ENCODE data around the gene SLC16A8. TPM values are rescaled to one million over a fixed set of nuclear protein-coding genes. Genes with fewer than 3 reads are reported as not detected.

SLC16A8 gene
- total RNA-seq, 1 experiment from 2014 or later, result 1.1 TPM

GRCh38 chr22:38066381-38067027, 17.5 kb downstream of the SLC16A8 start:
- H3K9me3 Mint-ChIP-seq, result no peaks in the 10 kb centered on the region
- Histone ChIP-seq H3K56ac (ENCODE audit: insufficient read length, low read depth, low read length) (no peak overlapping the region), H2BK15ac (ENCODE audit: low read depth, low read length) (no peak overlapping the region), H4K5ac (ENCODE audit: insufficient read length, low read depth, low read length) (no peak overlapping the region), H3K27ac (ENCODE audit: insufficient read length, low read depth, low read length) (no peak overlapping the region), H3K23ac (ENCODE audit: insufficient read length, low read depth, low read length) (no peak overlapping the region), H2BK20ac (ENCODE audit: low read depth, low read length, poor library complexity, severe bottlenecking) (no peak overlapping the region), H3K4me2 (ENCODE audit: insufficient read depth, insufficient read length, low read length) (no peak overlapping the region), H2AFZ (ENCODE audit: low read length) (no peak overlapping the region), H3K18ac (ENCODE audit: insufficient read length, low read depth, low read length) (no peak overlapping the region), H4K20me1 (ENCODE audit: control insufficient read depth, insufficient read depth, insufficient read length) (no peaks in the 10 kb centered on the region), H3K9me3 (ENCODE audit: control insufficient read depth, low read depth, low read length) (no peaks in the 10 kb centered on the region), H2AK5ac (ENCODE audit: insufficient read length, low read length) (no peak overlapping the region), H2BK5ac (ENCODE audit: insufficient read length, low read length) (no peak overlapping the region), H3T11ph (ENCODE audit: low read length) (no peak overlapping the region), H4K91ac (ENCODE audit: insufficient read length, low read depth, low read length) (no peak overlapping the region), H3K79me2 (ENCODE audit: insufficient read depth, low read length) (no peaks in the 10 kb centered on the region), H2BK12ac (ENCODE audit: insufficient read length, low read depth, low read length) (no peak overlapping the region), H3K4me1 (ENCODE audit: insufficient read depth, low read length) (no peaks in the 10 kb centered on the region), H3K4ac (ENCODE audit: low read depth, low read length) (no peak overlapping the region), H3K23me2 (ENCODE audit: insufficient read length, low read depth, low read length, poor library complexity, severe bottlenecking) (no peaks in the 10 kb centered on the region), H3K79me1 (ENCODE audit: insufficient read depth, low read depth, low read length, poor library complexity, severe bottlenecking) (no peaks in the 10 kb centered on the region), H4K8ac (replicated peaks; ENCODE audit: insufficient read length, low read depth, low read length) (no peak overlapping the region), H3K9ac (ENCODE audit: extremely low read depth, insufficient read length, low read length) (no peak overlapping the region), H3K27me3 (ENCODE audit: insufficient read depth, low read length) (no peaks in the 10 kb centered on the region), H2BK120ac (ENCODE audit: low read depth, low read length, poor library complexity, severe bottlenecking) (no peak overlapping the region), H3K14ac (ENCODE audit: insufficient read depth, low read length) (no peak overlapping the region)
- peak overlapping the region in 1 of 3 experiments; percentile 78; a peak in 1 of 7 replicates for H3K27ac Mint-ChIP-seq
- peaks cover 10 to 70% (median 61%) of the 10 kb centered on the region in 3 experiments for H3K36me3 Mint-ChIP-seq (ENCODE audit: insufficient read depth in 1 of 3, low read depth in 3 of 3)
- H3K4me1 Mint-ChIP-seq, result peaks cover 0 to 4% of the 10 kb centered on the region in 2 experiments; a peak in 1 of 4 replicates
- H3K27me3 Mint-ChIP-seq (ENCODE audit: low read depth), result no peaks in the 10 kb centered on the region
- no peak overlapping the region for H3K4me3 Mint-ChIP-seq
- no peak for DNase-seq
- no peak for TF ChIP-seq CTCF (conservative IDR thresholded peaks at IDR 0.05)
- WGBS (ENCODE audit: extremely low coverage, insufficient read length, low lambda C conversion rate), result no CpG with 5 or more reads among the region's 13 CpGs
